ENCODE results near the gene AP5B1.

Gene AP5B1

DNA sequence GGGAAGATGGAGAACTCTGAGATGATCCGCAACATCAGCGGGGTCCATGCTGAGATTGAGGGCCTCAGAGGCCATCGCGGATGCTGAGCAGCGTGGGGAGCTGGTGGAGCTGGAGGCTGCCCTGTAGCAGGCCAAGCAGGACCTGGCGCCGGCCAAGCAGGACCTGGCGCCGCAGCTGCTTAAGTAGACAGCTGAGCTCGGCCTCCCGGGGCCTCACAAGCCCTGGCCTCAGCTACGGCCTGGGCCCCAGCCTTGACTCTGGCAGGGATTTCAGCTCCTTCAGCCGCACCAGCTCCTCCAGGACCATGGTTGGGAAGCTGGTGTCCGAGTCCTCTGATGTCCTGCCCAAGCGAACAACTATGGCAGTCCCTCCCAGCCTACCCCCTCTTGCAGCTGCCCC, 52.9 kb downstream of the AP5B1 start:
- no peak overlapping the region for H2AFZ ChIP-seq (ENCODE audit: low read length, unreplicated experiment)
- no peaks in the 10 kb centered on the region for H3K79me2 ChIP-seq (ENCODE audit: control insufficient read depth, insufficient read depth, low read length, unreplicated experiment)
- peaks cover 11% of the 10 kb centered on the region; the same call in 1 of the 2 replicates for H3K27me3 ChIP-seq (ENCODE audit: insufficient read depth, low read length)
- no peaks in the 10 kb centered on the region for H3K4me1 ChIP-seq (ENCODE audit: control insufficient read depth, insufficient read depth, low read length, unreplicated experiment)
- H3K4me3 ChIP-seq (ENCODE audit: low read depth, low read length) = no peak overlapping the region
- no peak overlapping the region for H3K27ac ChIP-seq (ENCODE audit: low read depth, low read length)
- H3K36me3 ChIP-seq (ENCODE audit: insufficient read depth, low read length) = no peaks in the 10 kb centered on the region

DNA sequence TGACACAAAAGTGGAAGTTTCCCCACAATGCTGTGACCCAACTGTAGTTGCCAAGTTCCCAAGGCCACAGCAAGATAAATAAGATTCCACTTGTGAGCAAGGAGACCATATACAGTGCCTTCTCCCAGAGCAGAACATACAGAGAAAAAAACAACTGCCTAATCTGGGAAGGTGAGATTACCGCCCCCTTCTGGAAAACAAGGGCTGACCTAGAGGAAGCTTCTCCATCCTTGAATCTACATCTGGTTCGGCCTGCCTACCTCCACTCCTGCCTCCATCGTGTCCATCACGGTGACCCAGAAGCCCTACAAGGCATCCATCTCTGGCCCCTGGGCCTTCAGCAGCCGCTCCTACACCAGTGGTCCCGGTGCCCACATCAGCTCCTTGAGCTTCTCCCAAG, 54.1 kb downstream of the AP5B1 start:
- H3K27me3 ChIP-seq (ENCODE audit: insufficient read depth, low read length) = peaks cover 2% of the 10 kb centered on the region; the same call in 1 of the 2 replicates
- H3K4me1 ChIP-seq (ENCODE audit: control insufficient read depth, insufficient read depth, low read length, unreplicated experiment) = no peaks in the 10 kb centered on the region
- no peak overlapping the region for H2AFZ ChIP-seq (ENCODE audit: low read length, unreplicated experiment)
- no peak overlapping the region for H3K27ac ChIP-seq (ENCODE audit: low read depth, low read length)
- H3K36me3 ChIP-seq (ENCODE audit: insufficient read depth, low read length) = no peaks in the 10 kb centered on the region
- no peaks in the 10 kb centered on the region for H3K79me2 ChIP-seq (ENCODE audit: control insufficient read depth, insufficient read depth, low read length, unreplicated experiment)
- no peak overlapping the region for H3K4me3 ChIP-seq (ENCODE audit: low read depth, low read length)
